Measurements from ENCODE around the gene RBM48. TPM values are rescaled to one million over a fixed set of nuclear protein-coding genes. Genes with fewer than 3 reads are reported as not detected.
"Not testable (repeated sequence)": the region's sequence is repeated elsewhere in the genome, so short reads cannot be mapped to it uniquely, and the experiment has no call there.

Gene RBM48
- polyA plus RNA-seq: 5.3 to 6.3 TPM (median 5.5 TPM) in 3 replicates
- polyA plus RNA-seq (2011; ENCODE audit: low read depth): 17.8 TPM
- polyA plus RNA-seq (2011; cell fraction: cytosol; rRNA removed): 2.1 and 3.7 TPM in 2 replicates
- 9.5 and 11.8 TPM in 2 replicates for polyA plus RNA-seq (2011; cell fraction: nucleus; rRNA removed)
- polyA plus RNA-seq (2012; ENCODE audit: low replicate concordance): 4.2 and 7.3 TPM in 2 replicates
- polyA minus RNA-seq: 2.8 to 6.1 TPM (median 2.8 TPM) in 3 replicates
- 2.3 TPM for polyA minus RNA-seq (2011; cell fraction: cytosol; rRNA and poly(A)+ RNA removed)
- 3.1 and 5.2 TPM in 2 replicates for polyA minus RNA-seq (2011; cell fraction: nucleus; rRNA and poly(A)+ RNA removed)

DNA sequence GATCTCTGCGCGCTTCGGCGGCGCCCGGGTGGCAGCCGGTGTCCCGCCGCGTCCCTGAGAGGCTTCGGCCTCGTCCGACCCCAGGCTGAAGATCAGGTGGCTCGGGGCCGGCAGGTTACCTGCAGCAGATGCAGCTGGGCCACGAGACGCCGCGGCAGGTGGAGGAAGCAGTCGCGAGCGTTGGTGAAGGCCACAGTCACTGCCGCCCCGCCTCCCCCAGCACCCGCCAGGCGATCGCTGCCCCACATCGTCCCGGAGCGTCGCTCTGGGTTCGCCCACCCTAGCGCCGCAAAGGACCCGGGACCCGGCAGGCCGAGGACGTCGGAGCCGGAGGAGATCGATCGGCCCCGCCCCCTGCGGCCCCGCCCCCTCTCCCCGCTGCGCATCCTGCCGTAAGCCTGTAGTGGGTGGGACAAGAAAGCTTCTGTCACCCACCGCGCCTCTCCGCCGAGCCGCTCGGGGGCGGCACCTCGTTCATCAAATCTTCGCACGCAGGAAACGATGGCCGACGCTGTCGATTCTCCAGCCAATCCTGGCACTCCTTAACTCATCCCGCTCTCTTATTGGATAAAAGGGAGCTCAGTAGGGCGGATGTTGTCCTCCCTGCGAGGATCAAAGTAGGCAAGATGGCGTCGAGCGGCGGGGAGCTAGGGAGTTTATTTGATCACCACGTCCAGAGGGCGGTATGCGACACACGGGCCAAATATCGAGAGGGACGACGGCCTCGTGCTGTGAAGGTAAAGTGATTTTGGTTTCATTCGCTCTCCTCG, at the start of gene RBM48, which contains the start of gene PEX1:
Gene RBM48 (plus strand): TSS at position 608 of the 770 bp plus-strand sequence. CDS start 19 bp downstream, at position 627.
Gene PEX1 (minus strand): TSS at position 333 of the 770 bp plus-strand sequence. CDS start 85 bp downstream, at position 248.
- H3K79me2 ChIP-seq (ENCODE audit: control insufficient read depth, insufficient read depth, low read length): peaks cover 31% of the 10 kb centered on the region

DNA sequence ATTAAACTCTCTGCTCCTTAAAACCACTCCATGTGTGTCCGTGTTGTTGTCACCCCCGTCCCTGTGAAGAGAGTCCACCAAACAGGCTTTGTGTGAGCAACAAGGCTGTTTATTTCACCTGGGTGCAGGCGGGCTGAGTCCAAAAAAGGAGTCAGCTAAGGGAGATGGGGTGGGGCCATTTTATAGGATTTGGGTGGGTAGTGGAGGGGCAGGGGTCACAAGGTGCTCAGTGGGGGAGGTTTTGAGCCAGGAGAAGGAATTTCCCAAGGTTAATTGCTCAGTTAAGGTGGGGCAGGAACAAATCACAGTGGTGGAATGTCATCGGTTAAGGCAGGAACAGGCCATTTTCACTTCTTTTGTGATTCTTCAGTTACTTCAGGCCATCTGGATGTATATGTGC, 49.4 kb upstream of the RBM48 start:
- H3K9ac ChIP-seq (ENCODE audit: control insufficient read depth, extremely low read depth, insufficient read depth, low read length); H4K20me1 ChIP-seq (ENCODE audit: control insufficient read depth, extremely low read depth, insufficient read depth, low read length); H3K4me1 ChIP-seq (ENCODE audit: control insufficient read depth, extremely low read depth, insufficient read depth, low read length); FAIRE-seq; DNase-seq (ENCODE audit: low read depth, low spot score); H3K79me2 ChIP-seq (ENCODE audit: control insufficient read depth, insufficient read depth, low read length); H2AFZ ChIP-seq (ENCODE audit: control insufficient read depth, low read length); dilution Hi-C loops (cut with MboI; ENCODE audit: extremely low pct_ligation_motif_present, low sequenced_read_pairs); H3K4me2 ChIP-seq (ENCODE audit: control insufficient read depth, extremely low read depth, insufficient read depth, low read depth, low read length); H3K9me1 ChIP-seq (ENCODE audit: control insufficient read depth, extremely low read depth, insufficient read depth, low read length); H3K4me3 ChIP-seq (ENCODE audit: control insufficient read depth in 2 of 3, extremely low read depth in 1 of 3, insufficient read depth in 2 of 3, low read depth in 1 of 3, low read length in 3 of 3); H3K27me3 ChIP-seq (ENCODE audit: control insufficient read depth, extremely low read depth, insufficient read depth, low read length); H3K9me3 ChIP-seq (ENCODE audit: control insufficient read depth, low read depth, low read length); H3K27ac ChIP-seq (ENCODE audit: control insufficient read depth, insufficient read depth, low read length); H3K36me3 ChIP-seq (ENCODE audit: control insufficient read depth in 2 of 2, extremely low read depth in 1 of 2, insufficient read depth in 2 of 2, low read length in 2 of 2): not testable (repeated sequence)

More for the DNA sequence above, at the start of gene RBM48, which contains the start of gene PEX1:
- peaks cover 11% of the 10 kb centered on the region for H3K4me1 ChIP-seq (ENCODE audit: control insufficient read depth, extremely low read depth, insufficient read depth, low read length)
- dilution Hi-C loops (cut with MboI; ENCODE audit: extremely low pct_ligation_motif_present, low sequenced_read_pairs): no loop called here
- no peaks in the 10 kb centered on the region for H4K20me1 ChIP-seq (ENCODE audit: control insufficient read depth, extremely low read depth, insufficient read depth, low read length)
- H3K4me2 ChIP-seq (ENCODE audit: control insufficient read depth, extremely low read depth, insufficient read depth, low read depth, low read length): peak within 1 kb of the TSS; percentile 96
- peaks cover 3 to 8% of the 10 kb centered on the region in 2 experiments for H3K36me3 ChIP-seq (ENCODE audit: control insufficient read depth in 2 of 2, extremely low read depth in 1 of 2, insufficient read depth in 2 of 2, low read length in 2 of 2)
- H2AFZ ChIP-seq (ENCODE audit: control insufficient read depth, low read length): peak within 1 kb of the TSS; percentile 99
- FAIRE-seq (peak; percentile 63), DNase-seq (ENCODE audit: low read depth, low spot score) (peak; percentile 86)
- peak within 1 kb of the TSS; percentile 95 for H3K9ac ChIP-seq (ENCODE audit: control insufficient read depth, extremely low read depth, insufficient read depth, low read length)
- H3K27ac ChIP-seq (ENCODE audit: control insufficient read depth, insufficient read depth, low read length): peak within 1 kb of the TSS; percentile 98
- peak within 1 kb of the TSS; percentile 85 to 99 (median 98) for H3K4me3 ChIP-seq (ENCODE audit: control insufficient read depth in 2 of 3, extremely low read depth in 1 of 3, insufficient read depth in 2 of 3, low read depth in 1 of 3, low read length in 3 of 3)
- H3K27me3 ChIP-seq (ENCODE audit: control insufficient read depth, extremely low read depth, insufficient read depth, low read length): no peaks in the 10 kb centered on the region
- H3K9me3 ChIP-seq (ENCODE audit: control insufficient read depth, low read depth, low read length): no peaks in the 10 kb centered on the region
- no peaks in the 10 kb centered on the region for H3K9me1 ChIP-seq (ENCODE audit: control insufficient read depth, extremely low read depth, insufficient read depth, low read length)
- no peak for TF ChIP-seq EZH2 (IDR thresholded peaks at IDR 0.05; ENCODE audit: low read length)
- TF ChIP-seq, protein P1, sequence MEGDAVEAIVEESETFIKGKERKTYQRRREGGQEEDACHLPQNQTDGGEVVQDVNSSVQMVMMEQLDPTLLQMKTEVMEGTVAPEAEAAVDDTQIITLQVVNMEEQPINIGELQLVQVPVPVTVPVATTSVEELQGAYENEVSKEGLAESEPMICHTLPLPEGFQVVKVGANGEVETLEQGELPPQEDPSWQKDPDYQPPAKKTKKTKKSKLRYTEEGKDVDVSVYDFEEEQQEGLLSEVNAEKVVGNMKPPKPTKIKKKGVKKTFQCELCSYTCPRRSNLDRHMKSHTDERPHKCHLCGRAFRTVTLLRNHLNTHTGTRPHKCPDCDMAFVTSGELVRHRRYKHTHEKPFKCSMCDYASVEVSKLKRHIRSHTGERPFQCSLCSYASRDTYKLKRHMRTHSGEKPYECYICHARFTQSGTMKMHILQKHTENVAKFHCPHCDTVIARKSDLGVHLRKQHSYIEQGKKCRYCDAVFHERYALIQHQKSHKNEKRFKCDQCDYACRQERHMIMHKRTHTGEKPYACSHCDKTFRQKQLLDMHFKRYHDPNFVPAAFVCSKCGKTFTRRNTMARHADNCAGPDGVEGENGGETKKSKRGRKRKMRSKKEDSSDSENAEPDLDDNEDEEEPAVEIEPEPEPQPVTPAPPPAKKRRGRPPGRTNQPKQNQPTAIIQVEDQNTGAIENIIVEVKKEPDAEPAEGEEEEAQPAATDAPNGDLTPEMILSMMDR (optimal IDR thresholded peaks at IDR 0.05 in 1 of 3, IDR thresholded peaks at IDR 0.05 in 1 of 3, conservative IDR thresholded peaks at IDR 0.05 in 1 of 3; ENCODE audit: extremely low read depth in 1 of 3, insufficient read depth in 2 of 3, low read length in 3 of 3): peak; percentile 12 to 85 (median 26)

DNA sequence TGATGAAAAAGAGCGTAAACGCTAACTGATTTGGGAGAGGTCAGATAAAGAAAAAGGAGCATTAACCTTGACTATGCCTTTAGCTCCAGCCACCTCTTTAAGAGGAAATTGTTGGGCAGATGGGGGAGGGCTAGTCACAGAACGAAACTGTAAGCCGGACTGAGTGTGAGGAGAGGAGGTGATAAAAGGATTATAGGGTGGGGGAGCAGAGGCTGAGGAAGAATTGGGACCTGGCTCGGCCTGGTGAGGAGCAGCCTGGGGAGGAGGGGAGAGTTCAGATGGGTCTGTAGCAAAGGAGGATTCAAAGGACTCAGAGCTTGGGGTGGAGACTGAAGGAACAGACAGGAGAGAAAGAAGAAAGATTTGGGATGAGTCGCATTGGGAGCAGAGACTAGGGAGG, 45.0 kb upstream of the RBM48 start:
- H3K27ac ChIP-seq (ENCODE audit: control insufficient read depth, insufficient read depth, low read length); H3K9me1 ChIP-seq (ENCODE audit: control insufficient read depth, extremely low read depth, insufficient read depth, low read length); H3K9ac ChIP-seq (ENCODE audit: control insufficient read depth, extremely low read depth, insufficient read depth, low read length); H3K4me1 ChIP-seq (ENCODE audit: control insufficient read depth, extremely low read depth, insufficient read depth, low read length); H3K4me2 ChIP-seq (ENCODE audit: control insufficient read depth, extremely low read depth, insufficient read depth, low read depth, low read length); H3K9me3 ChIP-seq (ENCODE audit: control insufficient read depth, low read depth, low read length); H3K36me3 ChIP-seq (ENCODE audit: control insufficient read depth in 2 of 2, extremely low read depth in 1 of 2, insufficient read depth in 2 of 2, low read length in 2 of 2); H3K27me3 ChIP-seq (ENCODE audit: control insufficient read depth, extremely low read depth, insufficient read depth, low read length); H2AFZ ChIP-seq (ENCODE audit: control insufficient read depth, low read length); FAIRE-seq; H3K79me2 ChIP-seq (ENCODE audit: control insufficient read depth, insufficient read depth, low read length); H3K4me3 ChIP-seq (ENCODE audit: control insufficient read depth in 2 of 3, extremely low read depth in 1 of 3, insufficient read depth in 2 of 3, low read depth in 1 of 3, low read length in 3 of 3); dilution Hi-C loops (cut with MboI; ENCODE audit: extremely low pct_ligation_motif_present, low sequenced_read_pairs); DNase-seq (ENCODE audit: low read depth, low spot score); H4K20me1 ChIP-seq (ENCODE audit: control insufficient read depth, extremely low read depth, insufficient read depth, low read length): not testable (repeated sequence)

DNA sequence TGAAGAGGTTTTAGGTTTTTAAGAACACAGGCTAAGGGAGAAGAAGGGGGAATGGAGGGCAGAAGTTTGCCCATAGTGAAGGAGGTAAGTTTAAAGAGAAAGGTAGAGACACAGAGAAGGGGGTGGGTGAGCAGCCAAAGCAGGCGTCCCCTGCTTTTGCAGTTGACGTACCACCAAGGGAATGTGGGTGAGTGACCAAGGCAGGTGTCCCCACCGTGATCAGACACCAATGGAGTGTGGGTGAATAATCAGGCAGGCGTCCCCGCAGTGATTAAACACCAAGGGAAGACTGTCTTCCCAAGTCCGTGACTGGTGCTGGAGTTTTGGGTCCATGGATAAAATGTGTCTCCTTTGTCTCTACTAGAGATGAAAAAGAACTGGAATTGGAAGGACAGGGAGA, 44.4 kb upstream of the RBM48 start:
- H3K9ac ChIP-seq (ENCODE audit: control insufficient read depth, extremely low read depth, insufficient read depth, low read length); H3K4me2 ChIP-seq (ENCODE audit: control insufficient read depth, extremely low read depth, insufficient read depth, low read depth, low read length); dilution Hi-C loops (cut with MboI; ENCODE audit: extremely low pct_ligation_motif_present, low sequenced_read_pairs); H2AFZ ChIP-seq (ENCODE audit: control insufficient read depth, low read length); H3K4me1 ChIP-seq (ENCODE audit: control insufficient read depth, extremely low read depth, insufficient read depth, low read length); DNase-seq (ENCODE audit: low read depth, low spot score); H3K9me3 ChIP-seq (ENCODE audit: control insufficient read depth, low read depth, low read length); H3K4me3 ChIP-seq (ENCODE audit: control insufficient read depth in 2 of 3, extremely low read depth in 1 of 3, insufficient read depth in 2 of 3, low read depth in 1 of 3, low read length in 3 of 3); H4K20me1 ChIP-seq (ENCODE audit: control insufficient read depth, extremely low read depth, insufficient read depth, low read length); H3K79me2 ChIP-seq (ENCODE audit: control insufficient read depth, insufficient read depth, low read length); H3K9me1 ChIP-seq (ENCODE audit: control insufficient read depth, extremely low read depth, insufficient read depth, low read length); H3K27ac ChIP-seq (ENCODE audit: control insufficient read depth, insufficient read depth, low read length); H3K36me3 ChIP-seq (ENCODE audit: control insufficient read depth in 2 of 2, extremely low read depth in 1 of 2, insufficient read depth in 2 of 2, low read length in 2 of 2); H3K27me3 ChIP-seq (ENCODE audit: control insufficient read depth, extremely low read depth, insufficient read depth, low read length); FAIRE-seq: not testable (repeated sequence)
